OCI-LY7 (cell line): ENCODE results near the gene PPFIBP1. TPM values are rescaled to one million over a fixed set of nuclear protein-coding genes. Genes with fewer than 3 reads are reported as not detected.

Source experiments
- BruUV-seq: library from RNA; stranded (reverse); fragments of 400-500 nt; replicated peaks from 2 replicates; lab custom pipeline; 2021; lab: Mats Ljungman, UMichigan
- CTCF ChIA-PET: fragments of 300-600 bp; sonication (Branson Sonifier 250); formaldehyde crosslinking; loops from one replicate; lab custom pipeline; 2022; ENCODE audit warnings: antibody characterized with exemption; ENCODE audit not compliant: unreplicated experiment; lab: Charles Lee
- POLR2A ChIA-PET: fragments of 300-600 bp; sonication (Branson Sonifier 250); formaldehyde crosslinking; loops from one replicate; lab custom pipeline; 2022; ENCODE audit warnings: antibody characterized with exemption; lab: Charles Lee
- DNase-seq: peaks from one replicate; pipeline ENCODE4 v3.0.0-alpha.2; 2015; ENCODE audit warnings: low spot score
- H2AFZ ChIP-seq: fragments of 200-600 bp; sonication (generic), shearing (Covaris generic); 2 replicates; pipeline ENCODE4 v1.6.1; 2014; ENCODE audit warnings: mild to moderate bottlenecking, antibody characterized with exemption, low read length, moderate library complexity
- H3K27ac ChIP-seq: fragments of 200-600 bp; sonication (generic); 2 replicates; pipeline ENCODE4 v1.5.1; 2014; ENCODE audit warnings: mixed run types, low read depth, mild to moderate bottlenecking, moderate library complexity, low read length, inconsistent platforms; ENCODE audit not compliant: poor library complexity, severe bottlenecking
- H3K36me3 ChIP-seq: fragments of 200-600 bp; sonication (generic); 2 replicates; pipeline ENCODE4 v1.6.1; 2014; ENCODE audit warnings: mild to moderate bottlenecking, antibody characterized with exemption, low read length, moderate library complexity, mixed read lengths; ENCODE audit not compliant: insufficient read depth
- H3K4me1 ChIP-seq: fragments of 200-600 bp; sonication (generic); 2 replicates; pipeline ENCODE4 v1.5.1; 2014; ENCODE audit warnings: mild to moderate bottlenecking, low read length; ENCODE audit not compliant: insufficient read depth, poor library complexity, severe bottlenecking
- H3K4me2 ChIP-seq: fragments of 200-600 bp; sonication (generic); 2 replicates; pipeline ENCODE4 v1.6.1; 2014; ENCODE audit warnings: mild to moderate bottlenecking, low read length
- H3K4me3 ChIP-seq: fragments of 200-600 bp; sonication (generic); 2 replicates; pipeline ENCODE4 v1.5.1; 2014; ENCODE audit warnings: mild to moderate bottlenecking, low read depth, low read length; ENCODE audit not compliant: poor library complexity, severe bottlenecking
- H3K79me2 ChIP-seq: fragments of 200-600 bp; sonication (generic); 2 replicates; pipeline ENCODE4 v1.6.1; 2016; ENCODE audit warnings: low read depth, mild to moderate bottlenecking, low read length, moderate library complexity, mixed read lengths; ENCODE audit not compliant: insufficient read depth
- H3K9me2 ChIP-seq: fragments of 200-600 bp; sonication (generic); 2 replicates; pipeline ENCODE4 v1.6.1; 2016; ENCODE audit warnings: mild to moderate bottlenecking, low read length, mixed read lengths; ENCODE audit not compliant: insufficient read depth
- H3K9me3 ChIP-seq: fragments of 200-600 bp; sonication (generic); 2 replicates; pipeline ENCODE4 v1.6.1; 2014; ENCODE audit warnings: mild to moderate bottlenecking, mixed run types, low read length, mixed read lengths
- H4K20me1 ChIP-seq: fragments of 200-600 bp; sonication (generic); 2 replicates; pipeline ENCODE4 v1.6.1; 2014; ENCODE audit warnings: mild to moderate bottlenecking, antibody characterized with exemption, low read length, moderate library complexity, mixed read lengths; ENCODE audit not compliant: insufficient read depth
- CTCF ChIP-seq: fragments of 200-600 bp; sonication (generic); conservative IDR thresholded peaks from 2 replicates; pipeline ENCODE4 v1.5.1; 2014; ENCODE audit warnings: mild to moderate bottlenecking, antibody characterized with exemption, low read length, moderate library complexity, mixed read lengths
- EZH2phosphoT487 ChIP-seq: fragments of 200-600 bp; sonication (generic); IDR thresholded peaks from 2 replicates; pipeline ENCODE4 v1.6.1; 2018; ENCODE audit warnings: low read depth, borderline replicate concordance, mild to moderate bottlenecking, mixed run types, antibody characterized with exemption, low read length, moderate library complexity, mixed read lengths
- intact Hi-C: fragments of 100-400 bp; cut with micrococcal nuclease; formaldehyde crosslinking; loops from one replicate; pipeline ENCODE4 v1.10.0; 2022; ENCODE audit not compliant: unreplicated experiment
- total RNA-seq, 2 experiments: library from RNA; depleted of rRNA in 1 of 2; stranded (reverse); fragments of >200 nt in 1 of 2; shearing (Covaris generic) in 1 of 2; gene quantifications; 2 replicates each; pipeline ENCODE4 v1.2.3, GENCODE V29; 2014 to 2022

The PPFIBP1 gene
- total RNA-seq, 2 experiments from 2014 or later = 7.3 to 14.6 TPM

DNA sequence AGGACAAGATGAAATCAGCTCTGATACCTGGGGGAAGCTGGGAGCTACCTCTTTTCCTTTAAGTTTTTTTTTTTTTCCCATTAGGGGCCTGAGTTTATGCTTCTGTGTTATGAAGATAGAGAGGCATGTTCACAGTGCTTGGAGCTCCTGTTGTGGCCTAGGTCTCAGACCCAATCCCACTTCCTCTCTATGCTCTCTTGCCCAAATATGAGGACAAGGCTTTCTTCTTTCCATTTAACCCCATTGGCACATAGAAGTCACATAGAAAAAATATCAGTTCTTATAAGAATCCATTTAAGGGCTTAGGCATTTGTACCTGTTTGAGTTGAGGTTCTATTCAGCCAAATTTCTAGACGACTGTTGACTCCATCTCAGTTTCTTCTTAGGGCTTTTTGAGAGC is 199.2 kb downstream of the PPFIBP1 start:
- Histone ChIP-seq H3K79me2 (no peaks in the 10 kb centered on the region), H3K4me2 (no peak overlapping the region), H3K9me3 (no peaks in the 10 kb centered on the region), H4K20me1 (no peaks in the 10 kb centered on the region), H3K4me1 (no peaks in the 10 kb centered on the region), H3K27ac (no peak overlapping the region), H3K4me3 (no peak overlapping the region), H3K9me2 (no peaks in the 10 kb centered on the region), H3K36me3 (peaks cover 82% of the 10 kb centered on the region), H2AFZ (no peak overlapping the region)
- no peak for TF ChIP-seq EZH2phosphoT487
- TF ChIP-seq CTCF = no peak
- ChIA-PET CTCF (no interaction called here), POLR2A (interaction anchor here (0.5 to 1.1 kb wide), 3 partner anchors 10 to 1086 kb away, joined by 3 read pairs; no protein-coding TSS in a partner anchor)
- no TSS peak for BruUV-seq
- intact Hi-C loops = no loop called here
- no peak for DNase-seq

DNA sequence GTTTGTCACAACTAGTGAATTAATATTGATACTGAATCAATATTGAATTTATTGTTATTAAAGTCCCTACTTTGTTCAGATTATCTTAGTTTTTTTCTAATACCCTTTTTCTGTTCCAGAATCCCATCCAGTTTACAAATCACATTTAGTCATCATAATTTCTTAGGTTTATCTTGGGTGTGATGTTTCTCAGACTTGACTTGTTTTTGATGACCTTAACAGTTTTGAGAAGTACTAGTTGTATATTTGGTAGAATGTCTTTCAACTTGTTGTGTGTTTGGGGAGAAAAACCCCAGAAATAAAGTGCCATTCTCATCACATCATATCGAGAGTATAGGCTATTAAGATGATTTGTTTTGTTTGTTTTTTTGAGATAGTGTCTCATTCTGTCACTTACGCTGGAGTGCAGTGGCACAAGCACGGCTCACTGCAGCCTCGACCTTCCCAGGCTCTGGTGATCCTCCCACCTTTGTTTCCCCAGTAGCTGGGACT is 206.1 kb downstream of the PPFIBP1 start:
- DNase-seq = no peak
- ChIA-PET POLR2A (no interaction called here), CTCF (no interaction called here)
- peaks cover 83% of the 10 kb centered on the region for H3K36me3 ChIP-seq
- H3K4me2 ChIP-seq = no peak overlapping the region
- H3K27ac ChIP-seq = no peak overlapping the region
- BruUV-seq = no TSS peak
- TF ChIP-seq CTCF (no peak), EZH2phosphoT487 (no peak)
- H3K9me3 ChIP-seq = no peaks in the 10 kb centered on the region
- H3K4me1 ChIP-seq = no peaks in the 10 kb centered on the region
- H3K4me3 ChIP-seq = no peak overlapping the region
- H3K79me2 ChIP-seq = no peaks in the 10 kb centered on the region
- H4K20me1 ChIP-seq = 0 out of 2 replicates have a peak, but pooled peaks cover 4% of the 10 kb centered on the region
- H3K9me2 ChIP-seq = no peaks in the 10 kb centered on the region
- intact Hi-C loops = no loop called here
- no peak overlapping the region for H2AFZ ChIP-seq

DNA sequence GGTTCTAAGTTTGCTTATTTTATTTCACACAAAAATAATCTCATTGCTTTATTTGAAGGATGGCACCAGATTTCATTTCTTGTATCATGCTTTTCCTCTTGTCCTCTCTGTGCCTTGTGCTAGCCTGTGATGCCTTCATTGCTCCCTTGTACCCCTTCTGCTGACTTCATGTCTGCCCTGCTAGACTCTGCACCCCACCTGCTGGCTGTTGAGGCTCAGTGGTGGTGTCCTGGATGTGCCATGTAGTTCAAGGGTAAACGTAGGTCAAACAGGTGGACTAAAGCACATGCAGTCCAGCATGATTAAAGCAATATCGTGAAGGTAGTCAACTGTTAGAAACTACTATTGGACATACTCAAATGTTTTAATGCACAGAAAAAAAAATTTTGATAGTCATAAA is 208.3 kb downstream of the PPFIBP1 start:
- no peak overlapping the region for H2AFZ ChIP-seq
- ChIA-PET CTCF (no interaction called here), POLR2A (interaction anchor here (0.6 to 1.0 kb wide), 4 partner anchors 11 to 95 kb away, joined by 3 read pairs; no protein-coding TSS in a partner anchor)
- H3K9me3 ChIP-seq = no peaks in the 10 kb centered on the region
- H3K27ac ChIP-seq = no peak overlapping the region
- TF ChIP-seq EZH2phosphoT487 = no peak
- TF ChIP-seq CTCF = peak; percentile 67
- H3K4me3 ChIP-seq = no peak overlapping the region
- no peaks in the 10 kb centered on the region for H3K4me1 ChIP-seq
- intact Hi-C loops = loop anchor here (2.0 kb wide), 1 partner anchor 209 kb away; no protein-coding TSS in a partner anchor
- no peaks in the 10 kb centered on the region for H3K9me2 ChIP-seq
- H3K36me3 ChIP-seq = peaks cover 80% of the 10 kb centered on the region
- no peak overlapping the region for H3K4me2 ChIP-seq
- no TSS peak for BruUV-seq
- H3K79me2 ChIP-seq = no peaks in the 10 kb centered on the region
- peak; percentile 20 for DNase-seq
- 0 out of 2 replicates have a peak, but pooled peaks cover 4% of the 10 kb centered on the region for H4K20me1 ChIP-seq
